Ascending aorta (tissue), 2 donors: ENCODE measurements around the gene TRIM72. TPM values are rescaled to one million over a fixed set of nuclear protein-coding genes. Genes with fewer than 3 reads are reported as not detected.

Experiments used
- DNase-seq, 2 donors: peaks; one replicate each; pipeline ENCODE4 v3.0.0-alpha.2; 2019; ENCODE audit warnings: low spot score in 2 of 2
- H3K27ac ChIP-seq, 2 donors: fragments of 200-600 bp; sonication (generic); one replicate each; pipeline ENCODE4 v1.5.1; 2016 to 2017; ENCODE audit warnings: mild to moderate bottlenecking in 1 of 2
- H3K27me3 ChIP-seq: fragments of 200-600 bp; sonication (generic); one replicate; pipeline ENCODE4 v1.5.1; 2017
- H3K36me3 ChIP-seq, 2 donors: fragments of 200-600 bp; sonication (generic); one replicate each; pipeline ENCODE4 v1.5.1; 2016
- H3K4me1 ChIP-seq, 2 donors: fragments of 200-600 bp; sonication (generic); one replicate each; pipeline ENCODE4 v1.5.1; 2016 to 2017; ENCODE audit warnings: mild to moderate bottlenecking in 1 of 2
- H3K4me3 ChIP-seq, 2 donors: fragments of 200-600 bp; sonication (generic); one replicate each; pipeline ENCODE4 v1.5.1; 2016 to 2017; ENCODE audit warnings: mild to moderate bottlenecking in 1 of 2
- H3K9me3 ChIP-seq, 2 donors: fragments of 200-600 bp; sonication (generic); one replicate each; pipeline ENCODE4 v1.5.1; 2016
- CTCF ChIP-seq, 3 experiments: fragments of 200-600 bp in 2 of 3; fragments of 450-650 bp in 1 of 3; sonication (generic) in 2 of 3; IDR thresholded peaks; one replicate each; pipeline ENCODE4 v1.5.1; 2016 to 2019; ENCODE audit warnings: antibody characterized with exemption in 3 of 3, mild to moderate bottlenecking in 1 of 3, moderate library complexity in 1 of 3
- intact Hi-C: fragments of 100-400 bp; cut with DNase I; formaldehyde crosslinking; loops from one replicate; pipeline ENCODE4 v1.15.1; 2023
- total RNA-seq: library from RNA; depleted of rRNA; stranded (reverse); fragments of >200 nt; gene quantifications from one replicate; pipeline ENCODE4 v1.1.0, GENCODE V29; 2016

The TRIM72 gene
- total RNA-seq, 1 donor from 2014 or later: not detected

GRCh38 chr16:31260136-31260931 is 46.4 kb downstream of the TRIM72 start:
- H3K36me3 ChIP-seq: no peaks in the 10 kb centered on the region
- intact Hi-C loops: no loop called here
- peak overlapping the region in 1 of 2 donors; percentile 41 for H3K4me3 ChIP-seq

GRCh38 chr16:31262084-31262483 is 48.2 kb downstream of the TRIM72 start:
- Histone ChIP-seq H3K27me3 (no peaks in the 10 kb centered on the region), H3K36me3 (no peaks in the 10 kb centered on the region), H3K4me3 (no peak overlapping the region), H3K27ac (no peak overlapping the region), H3K4me1 (no peaks in the 10 kb centered on the region), H3K9me3 (no peaks in the 10 kb centered on the region)
- no peak for DNase-seq
- TF ChIP-seq CTCF (IDR thresholded peaks at IDR 0.05): no peak
- intact Hi-C loops: no loop called here

More at GRCh38 chr16:31260136-31260931, 46.4 kb downstream of the TRIM72 start:
- H3K27me3 ChIP-seq: no peaks in the 10 kb centered on the region
- H3K27ac ChIP-seq: no peak overlapping the region
- no peak for DNase-seq
- H3K9me3 ChIP-seq: no peaks in the 10 kb centered on the region
- no peak for TF ChIP-seq CTCF (IDR thresholded peaks at IDR 0.05)
- no peaks in the 10 kb centered on the region for H3K4me1 ChIP-seq

GRCh38 chr16:31265329-31266245 is 51.7 kb downstream of the TRIM72 start:
- H3K27me3 ChIP-seq: no peaks in the 10 kb centered on the region
- H3K27ac ChIP-seq: no peak overlapping the region
- intact Hi-C loops: no loop called here
- TF ChIP-seq CTCF (IDR thresholded peaks at IDR 0.05): no peak
- no peaks in the 10 kb centered on the region for H3K36me3 ChIP-seq
- no peak for DNase-seq
- H3K9me3 ChIP-seq: no peaks in the 10 kb centered on the region
- no peaks in the 10 kb centered on the region for H3K4me1 ChIP-seq
- no peak overlapping the region for H3K4me3 ChIP-seq

GRCh38 chr16:31267332-31268032 is 53.6 kb downstream of the TRIM72 start:
- Histone ChIP-seq H3K9me3 (no peaks in the 10 kb centered on the region), H3K27ac (no peak overlapping the region), H3K4me3 (no peak overlapping the region), H3K36me3 (no peaks in the 10 kb centered on the region), H3K4me1 (no peaks in the 10 kb centered on the region), H3K27me3 (no peaks in the 10 kb centered on the region)
- no peak for TF ChIP-seq CTCF (IDR thresholded peaks at IDR 0.05)
- no peak for DNase-seq
- intact Hi-C loops: no loop called here

- no peak for TF ChIP-seq CTCF (IDR thresholded peaks at IDR 0.05)
- intact Hi-C loops: no loop called here
- Histone ChIP-seq H3K27ac (no peak overlapping the region), H3K4me3 (no peak overlapping the region), H3K27me3 (no peaks in the 10 kb centered on the region), H3K36me3 (no peaks in the 10 kb centered on the region), H3K4me1 (no peaks in the 10 kb centered on the region), H3K9me3 (no peaks in the 10 kb centered on the region)
- DNase-seq: no peak
Observed at GRCh38 chr16:31268033-31268365, 54.1 kb downstream of the TRIM72 start.
